NCI-H2227 (cell line): ENCODE results near the gene CEBPB.
"Not testable (repeated sequence)": the region's sequence is repeated elsewhere in the genome, so short reads cannot be mapped to it uniquely, and the experiment has no call there.

Experiments
- DNase-seq: peaks from one replicate; lab custom pipeline; 2025; ENCODE audit not compliant: unreplicated experiment; lab: John Stamatoyannopoulos, UW

CEBPB gene

GRCh38 chr20:50190251-50191064 lies at the start of gene CEBPB:
Gene CEBPB, plus strand, starts transcription at chr20:50190830. Its CDS starts 204 bp downstream, at chr20:50191034.
- peak; percentile 88 for DNase-seq

GRCh38 chr20:50141018-50141675 lies 49.5 kb upstream of the CEBPB start:
- DNase-seq, result no peak

GRCh38 chr20:50141811-50142561 lies 48.6 kb upstream of the CEBPB start:
- DNase-seq, result no peak

DNA sequence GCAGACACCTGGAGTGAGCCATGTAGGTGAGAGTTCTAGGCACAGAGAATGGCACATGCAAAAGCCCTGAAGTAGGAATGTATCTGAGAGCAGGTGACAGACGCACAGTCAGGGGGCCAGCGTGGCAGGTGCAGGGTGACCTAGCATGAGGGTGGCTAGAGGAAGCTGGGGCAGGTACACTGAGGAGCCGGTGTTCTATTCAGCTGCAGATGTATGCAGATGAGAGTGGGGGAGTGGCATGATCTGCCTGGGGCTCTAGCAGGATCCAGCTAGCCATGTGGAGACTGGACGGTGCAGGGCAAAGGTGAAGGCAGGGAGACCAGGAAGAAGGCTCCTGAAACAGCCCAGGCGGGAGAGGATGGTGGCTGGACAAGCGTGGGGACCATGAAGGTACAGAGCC lies 47.8 kb upstream of the CEBPB start:
- no peak for DNase-seq

GRCh38 chr20:50144362-50144761 lies 46.3 kb upstream of the CEBPB start:
- DNase-seq, result no peak

GRCh38 chr20:50145566-50145965 lies 45.1 kb upstream of the CEBPB start:
- no peak for DNase-seq

- DNase-seq, result no peak
Observed at GRCh38 chr20:50146214-50146613, 44.4 kb upstream of the CEBPB start.

DNA sequence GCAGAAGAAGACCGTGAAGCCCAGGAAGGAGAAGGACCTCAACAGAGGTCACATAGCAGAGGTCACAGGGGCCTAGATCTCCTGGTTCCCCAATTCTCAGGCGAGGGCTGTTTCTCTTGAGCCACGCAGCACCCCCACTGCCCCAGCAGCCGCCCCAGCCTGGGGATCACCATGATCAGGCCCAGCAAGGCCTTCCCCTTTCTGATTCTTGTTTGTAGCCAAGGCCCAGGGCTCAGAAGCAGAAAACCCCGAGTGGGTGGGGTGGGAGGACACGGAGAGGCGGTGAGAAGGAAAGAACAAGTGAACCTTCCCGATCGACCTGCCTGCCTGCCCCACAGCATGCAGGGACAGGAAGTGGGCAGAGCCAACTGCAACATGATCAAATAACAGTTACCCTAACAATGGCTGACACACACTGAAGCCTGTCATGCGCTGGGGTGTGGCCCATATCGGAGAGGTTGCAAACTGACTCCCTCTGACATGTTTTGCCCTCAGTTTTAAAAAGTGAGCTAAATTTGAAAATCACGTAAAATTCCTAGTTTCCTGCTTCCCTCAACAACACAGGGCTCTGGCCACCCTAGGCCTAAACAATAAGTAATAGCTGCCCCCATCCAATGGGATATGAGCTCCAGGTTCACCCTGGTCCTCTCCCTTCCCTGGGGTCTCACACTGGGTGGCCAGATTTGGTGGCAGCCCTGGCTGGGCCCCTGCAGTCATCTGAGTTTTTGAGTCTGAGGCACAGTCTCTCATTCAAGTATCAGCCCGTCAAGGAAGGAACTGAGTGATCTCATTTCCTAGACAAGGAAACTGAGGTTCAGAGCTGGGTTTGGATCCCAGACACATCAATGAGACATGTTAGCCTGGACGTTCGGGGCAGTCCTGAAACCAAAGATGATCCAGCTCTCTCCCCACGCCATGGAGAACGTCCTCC lies 43.6 kb upstream of the CEBPB start:
- DNase-seq, result no peak

DNA sequence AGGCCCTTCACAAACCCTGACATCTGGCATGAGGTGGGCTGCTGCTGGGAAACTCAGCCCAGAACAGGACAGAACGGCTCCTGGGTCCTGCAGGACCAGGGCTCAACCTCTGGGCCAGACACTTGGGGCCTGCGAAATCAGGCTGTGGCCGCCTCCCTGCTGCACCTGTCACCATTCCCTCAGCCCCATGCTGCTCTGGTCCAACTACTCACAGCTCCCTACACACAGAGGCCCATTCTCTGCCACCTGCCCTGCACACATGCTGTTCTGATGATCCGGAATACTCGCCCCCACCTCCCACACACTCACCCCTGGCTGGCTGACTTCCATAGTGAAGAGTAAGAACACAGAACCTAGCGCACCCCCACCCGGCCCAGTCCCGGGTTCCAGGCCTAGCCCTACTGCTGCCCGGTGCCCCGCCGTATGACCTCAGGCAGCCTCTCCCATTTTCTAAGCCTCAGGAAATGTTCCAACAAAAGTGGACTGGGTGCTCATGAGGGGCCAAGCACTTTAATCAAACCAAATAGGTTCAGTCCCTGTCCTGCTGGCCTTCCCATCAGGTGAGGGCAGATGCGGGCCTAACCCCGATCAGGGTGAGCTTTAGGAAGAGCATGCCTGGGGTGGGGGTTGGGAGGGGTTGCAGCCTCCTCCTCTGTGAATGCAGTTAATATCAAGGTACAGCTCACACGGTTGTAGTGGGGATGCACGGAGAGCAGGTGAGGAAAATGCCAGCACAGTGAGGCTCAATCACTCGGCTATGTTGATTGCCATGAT lies 41.0 kb upstream of the CEBPB start:
- no peak for DNase-seq

DNA sequence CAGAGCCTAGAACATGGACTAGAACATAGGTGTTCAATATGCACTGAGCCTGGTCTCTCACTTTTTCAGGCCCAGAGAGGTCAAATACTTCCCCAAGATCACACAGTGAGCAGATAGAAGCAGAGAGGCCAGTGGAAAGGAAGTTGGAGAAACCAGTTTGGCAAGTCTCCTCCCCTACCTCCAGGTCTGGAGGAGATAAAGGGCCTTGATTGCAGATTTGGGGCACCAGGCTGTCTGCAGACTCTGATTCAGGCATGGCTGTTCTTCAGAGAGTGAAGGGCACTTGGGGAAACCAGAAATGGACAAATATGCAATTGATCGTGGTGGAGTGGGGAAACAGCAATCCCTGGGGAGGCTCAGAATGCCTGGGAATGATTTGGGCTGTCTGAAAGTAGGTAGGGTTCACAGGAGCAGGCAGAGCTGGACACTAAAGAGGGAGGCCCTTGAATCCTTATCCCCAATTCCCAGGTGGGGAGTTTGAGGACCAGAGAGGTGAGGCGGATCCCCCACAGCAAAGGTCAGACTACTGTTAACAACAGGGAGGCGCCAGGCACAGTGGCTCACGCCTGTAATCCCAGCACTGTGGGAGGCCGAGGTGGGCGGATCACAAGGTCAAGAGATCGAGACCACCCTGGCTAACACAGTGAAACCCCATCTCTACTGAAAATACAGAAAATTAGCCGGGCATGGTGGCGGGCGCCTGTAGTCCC lies 39.4 kb upstream of the CEBPB start:
- DNase-seq, result no peak

- DNase-seq, result no peak
Observed at GRCh38 chr20:50152394-50153152, 38.1 kb upstream of the CEBPB start.

GRCh38 chr20:50153153-50153499 lies 37.5 kb upstream of the CEBPB start:
- DNase-seq, result no peak

DNA sequence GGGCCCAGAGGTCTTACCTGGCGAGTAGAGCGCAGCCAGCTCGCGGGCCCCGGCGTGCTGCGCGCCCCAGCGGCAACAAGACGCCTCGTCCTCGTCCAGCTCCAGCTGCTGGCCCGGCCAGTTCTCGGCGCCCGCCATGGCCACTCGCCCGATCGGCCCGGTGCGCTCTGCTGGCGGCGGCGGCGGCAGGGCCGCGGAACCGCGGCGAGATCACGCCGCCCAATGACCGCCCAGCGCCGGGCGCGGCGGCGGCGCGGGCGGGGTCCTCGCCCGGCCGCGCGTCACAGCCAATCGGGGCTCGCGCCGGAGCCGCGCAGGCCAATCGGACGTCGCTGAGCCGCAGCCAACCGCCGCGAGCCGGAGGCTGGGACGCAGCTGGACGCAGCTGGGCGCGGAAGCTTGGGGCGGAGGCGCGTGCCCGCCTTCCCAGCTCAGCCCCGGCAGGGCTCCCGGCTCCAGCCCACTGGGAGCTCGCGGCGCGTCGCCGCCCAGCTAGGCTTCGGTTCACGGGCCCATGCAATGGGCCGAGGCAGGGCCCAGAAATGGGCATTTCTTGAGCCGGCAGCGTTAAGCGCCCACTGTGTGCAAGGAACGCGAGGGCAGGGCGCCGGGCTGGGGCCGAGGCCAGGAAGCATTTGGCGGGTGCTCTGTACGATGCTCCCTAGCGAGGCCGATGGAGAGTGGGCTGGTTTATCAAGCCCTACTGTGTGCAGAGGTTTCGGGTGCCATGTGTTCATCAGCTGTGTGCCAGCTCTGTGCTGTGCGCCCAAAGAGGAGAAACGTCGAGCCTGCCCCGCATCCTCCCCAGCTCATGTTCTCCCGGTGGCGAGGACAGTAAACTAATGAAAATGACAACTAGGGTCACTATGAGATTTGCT lies 36.9 kb upstream of the CEBPB start, which contains the start of gene PEDS1:
Gene PEDS1, minus strand, starts transcription at position 224 of the 878 bp plus-strand sequence. Its CDS starts 86 bp downstream, at position 138.
- DNase-seq, result peak; percentile 96

DNA sequence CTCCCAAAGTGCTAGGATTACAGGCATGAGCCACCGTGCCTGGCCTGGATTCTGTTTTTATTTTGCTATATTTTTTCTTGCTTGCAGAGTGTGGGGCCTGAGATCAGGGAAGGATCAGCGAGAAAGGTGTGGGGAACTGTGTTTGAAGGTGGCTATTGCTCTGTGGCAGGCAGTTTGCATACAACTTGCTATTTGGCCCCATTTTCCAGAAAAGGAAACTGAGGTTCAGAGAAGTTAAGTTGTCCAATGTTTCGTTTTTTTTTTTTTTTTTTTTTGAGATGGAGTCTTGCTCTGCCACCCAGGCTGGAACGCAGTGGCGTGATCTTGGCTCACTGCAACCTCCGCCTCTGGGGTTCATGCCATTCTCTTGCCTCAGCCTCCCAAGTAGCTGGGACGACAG lies 29.1 kb upstream of the CEBPB start:
- DNase-seq, result not testable (repeated sequence)

DNA sequence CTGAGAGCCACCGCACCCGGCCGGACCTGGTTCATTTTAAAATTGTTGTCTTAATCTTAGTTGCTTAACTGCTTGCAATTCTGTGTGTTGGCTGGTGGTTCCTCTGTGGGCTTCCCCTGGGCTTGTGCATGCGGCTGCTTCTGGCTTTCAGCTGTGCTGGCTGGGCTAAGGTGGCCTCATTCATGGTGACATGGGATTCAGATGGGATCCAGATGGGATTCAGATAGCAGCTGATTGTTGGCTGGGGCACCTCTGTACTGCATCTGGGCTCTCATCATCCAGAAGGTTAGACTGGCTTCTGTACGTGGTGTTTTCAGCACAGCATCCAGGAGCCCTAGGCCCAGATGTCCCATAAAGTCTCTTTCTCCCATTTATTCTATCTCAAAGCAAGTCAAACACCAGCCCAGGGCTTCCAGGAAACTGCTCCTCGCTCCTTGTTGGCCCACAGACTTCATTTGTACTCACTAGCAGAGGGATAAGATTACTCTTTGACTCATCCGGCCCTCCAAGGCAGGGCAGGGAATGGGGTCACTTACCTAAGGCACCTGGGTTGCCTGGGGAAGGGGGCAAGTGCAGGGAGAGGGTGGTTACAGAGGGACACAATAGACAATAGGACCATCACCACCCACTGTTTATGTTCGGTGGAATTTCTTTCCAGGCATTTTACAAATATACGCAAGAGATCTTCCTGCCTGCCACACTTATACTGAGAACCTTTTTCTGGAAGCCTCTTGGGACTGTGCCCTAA lies 26.9 kb upstream of the CEBPB start:
- DNase-seq, result no peak

DNA sequence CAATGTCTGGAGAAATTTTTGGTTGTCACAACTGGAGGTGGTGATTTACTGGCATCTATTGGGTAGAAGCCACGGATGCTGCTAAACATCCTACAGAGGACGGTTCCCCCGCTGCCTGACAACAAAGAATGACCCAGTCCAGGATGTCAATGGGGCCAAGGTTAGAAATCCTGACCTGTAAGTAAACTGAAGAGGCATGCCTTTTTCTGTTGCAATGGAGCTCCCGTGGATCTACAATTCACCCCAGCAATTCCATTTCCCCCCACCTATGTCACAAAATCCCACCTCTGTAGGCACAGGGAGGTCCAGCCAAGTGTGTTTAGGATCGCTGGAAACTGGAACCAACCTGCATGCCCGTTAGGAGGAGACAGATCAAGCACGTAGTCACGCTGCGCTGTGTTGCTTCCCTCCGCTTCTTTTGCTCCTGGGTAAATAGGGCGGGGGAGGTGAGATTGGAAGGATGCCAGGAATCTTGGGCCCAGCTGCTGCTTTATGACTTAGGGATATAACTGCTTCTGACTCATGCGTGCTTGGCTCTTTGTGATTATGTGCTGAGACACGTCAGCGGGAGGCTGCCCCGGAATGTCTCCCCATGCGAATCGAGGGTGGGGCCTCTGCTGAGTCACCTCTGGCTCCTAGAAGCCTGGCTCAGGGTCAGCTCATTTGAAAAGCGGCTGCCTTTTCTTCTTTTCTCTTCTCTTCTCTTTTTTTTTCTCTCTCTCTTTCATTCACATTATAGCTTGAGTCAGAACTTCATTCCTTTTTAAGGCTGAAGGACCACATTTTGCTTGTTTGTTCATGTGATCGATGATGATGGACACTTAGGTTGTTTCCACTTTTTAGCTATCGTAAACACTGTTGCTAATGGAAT lies 24.7 kb upstream of the CEBPB start:
- peak; percentile 97 for DNase-seq
